BLaER1 treated with 17β-estradiol and CSF1 and Interleukin-3, amounts not matched to agents 10 nM and 100 nM (cell line): ENCODE measurements around the gene DPF3.

Experiments
- H3K27ac ChIP-seq, 11 experiments: shearing (Covaris generic); formaldehyde crosslinking; 2 replicates each; pipeline ENCODE4 v1.8.1; 2022
- H3K27me3 ChIP-seq, 11 experiments: shearing (Covaris generic); formaldehyde crosslinking; 2 replicates each; pipeline ENCODE4 v1.8.1; 2022
- H3K36me3 ChIP-seq, 11 experiments: shearing (Covaris generic); formaldehyde crosslinking; 2 replicates each; pipeline ENCODE4 v1.8.1; 2022
- H3K4me1 ChIP-seq, 10 experiments: shearing (Covaris generic); formaldehyde crosslinking; 2 replicates each; pipeline ENCODE4 v1.8.1; 2022
- H3K4me2 ChIP-seq, 11 experiments: shearing (Covaris generic); formaldehyde crosslinking; 2 replicates each; pipeline ENCODE4 v1.8.1; 2022
- H3K4me3 ChIP-seq, 10 experiments: shearing (Covaris generic); formaldehyde crosslinking; 2 replicates each; pipeline ENCODE4 v1.8.1; 2022
- H3K9ac ChIP-seq, 11 experiments: shearing (Covaris generic); formaldehyde crosslinking; 2 replicates each; pipeline ENCODE4 v1.8.1; 2022
- H3K9me3 ChIP-seq, 11 experiments: shearing (Covaris generic); formaldehyde crosslinking; replicated peaks in 1 of 11; 2 replicates each; pipeline ENCODE4 v1.8.1; 2022
- H4K20me1 ChIP-seq, 11 experiments: shearing (Covaris generic); formaldehyde crosslinking; 2 replicates each; pipeline ENCODE4 v1.8.1; 2022
- Cebpa-rat ChIP-seq, 11 experiments: shearing (Covaris generic); IDR thresholded peaks; 2 replicates each; pipeline ENCODE4 v1.8.1; 2022

The DPF3 gene

GRCh38 chr14:72759670-72760069 is 134.2 kb downstream of the DPF3 start:
- TF ChIP-seq Cebpa-rat (IDR thresholded peaks at IDR 0.05) = no peak
- Histone ChIP-seq H3K9me3 (peaks cover 42 to 65% (median 57%) of the 10 kb centered on the region in 11 experiments), H3K4me1 (no peaks in the 10 kb centered on the region), H3K4me3 (no peak overlapping the region; a peak in 2 of 20 replicates), H3K36me3 (no peaks in the 10 kb centered on the region; a peak in 1 of 22 replicates), H3K27ac (no peak overlapping the region), H3K4me2 (no peak overlapping the region), H3K27me3 (no peaks in the 10 kb centered on the region), H3K9ac (no peak overlapping the region), H4K20me1 (no peaks in the 10 kb centered on the region)

DNA sequence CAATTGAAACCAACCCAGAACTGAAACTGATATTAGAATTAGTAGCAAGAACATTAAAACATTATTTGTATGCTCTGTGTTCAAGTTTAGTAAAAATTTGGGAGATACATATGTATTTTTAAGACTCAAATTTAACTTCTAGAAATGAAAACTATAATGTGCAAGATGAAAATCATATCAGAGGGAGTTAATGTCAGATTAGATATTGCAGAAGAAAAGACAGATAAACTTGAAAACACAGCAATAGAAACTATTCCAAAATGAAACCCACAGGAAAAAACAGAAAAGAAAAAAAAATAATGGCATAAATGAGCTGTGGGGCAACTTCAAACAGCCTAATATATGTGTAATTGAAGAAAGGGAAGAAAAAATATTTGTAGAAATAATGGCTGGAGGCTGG is 134.9 kb downstream of the DPF3 start:
- H3K4me2 ChIP-seq = no peak overlapping the region
- H3K9me3 ChIP-seq = peaks cover 41 to 60% (median 53%) of the 10 kb centered on the region in 11 experiments
- no peak overlapping the region for H3K9ac ChIP-seq
- no peaks in the 10 kb centered on the region for H3K27me3 ChIP-seq
- no peaks in the 10 kb centered on the region for H3K4me1 ChIP-seq
- no peak overlapping the region for H3K27ac ChIP-seq
- no peaks in the 10 kb centered on the region for H4K20me1 ChIP-seq
- H3K4me3 ChIP-seq = no peak overlapping the region; a peak in 1 of 20 replicates
- TF ChIP-seq Cebpa-rat (IDR thresholded peaks at IDR 0.05) = no peak
- no peaks in the 10 kb centered on the region; a peak in 1 of 22 replicates for H3K36me3 ChIP-seq

DNA sequence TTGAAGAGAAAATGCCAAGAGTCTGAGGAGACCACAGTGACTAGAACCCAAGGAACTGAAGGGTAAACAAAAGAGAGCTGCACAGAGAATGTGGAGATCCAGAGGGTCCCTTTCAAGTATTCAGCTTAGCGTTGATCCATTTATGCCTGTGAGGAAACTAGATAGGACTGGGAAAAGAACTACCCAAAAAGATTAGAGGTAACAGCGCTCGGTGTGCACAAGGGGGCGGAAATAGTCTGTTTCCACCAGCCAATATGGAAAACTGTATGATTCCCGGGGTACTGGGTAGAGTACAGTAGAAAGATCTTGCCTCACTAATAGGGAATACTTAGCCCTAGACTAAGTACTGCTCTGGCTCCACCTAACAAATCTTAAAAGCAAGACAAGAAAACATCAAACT is 135.5 kb downstream of the DPF3 start:
- no peak for TF ChIP-seq Cebpa-rat (IDR thresholded peaks at IDR 0.05)
- Histone ChIP-seq H3K4me3 (no peak overlapping the region), H3K4me2 (no peak overlapping the region), H3K36me3 (no peaks in the 10 kb centered on the region; a peak in 1 of 22 replicates), H3K27ac (no peak overlapping the region), H3K4me1 (peaks cover 0 to 4% (median 0%) of the 10 kb centered on the region in 10 experiments; a peak in 8 of 20 replicates), H4K20me1 (no peaks in the 10 kb centered on the region), H3K9me3 (peaks cover 41 to 60% (median 51%) of the 10 kb centered on the region in 11 experiments), H3K9ac (no peak overlapping the region), H3K27me3 (no peaks in the 10 kb centered on the region)

- no peak overlapping the region for H3K4me3 ChIP-seq
- no peaks in the 10 kb centered on the region for H3K27me3 ChIP-seq
- no peak overlapping the region for H3K27ac ChIP-seq
- peaks cover 0 to 18% (median 10%) of the 10 kb centered on the region in 10 experiments; a peak in 12 of 20 replicates for H3K4me1 ChIP-seq
- H3K4me2 ChIP-seq = no peak overlapping the region
- no peaks in the 10 kb centered on the region; a peak in 1 of 22 replicates for H3K36me3 ChIP-seq
- no peak for TF ChIP-seq Cebpa-rat (IDR thresholded peaks at IDR 0.05)
- H4K20me1 ChIP-seq = no peaks in the 10 kb centered on the region
- H3K9me3 ChIP-seq = peaks cover 41 to 54% (median 48%) of the 10 kb centered on the region in 11 experiments
- H3K9ac ChIP-seq = no peak overlapping the region
These were observed 136.9 kb downstream of the DPF3 start for GRCh38 chr14:72756967-72757366.

DNA sequence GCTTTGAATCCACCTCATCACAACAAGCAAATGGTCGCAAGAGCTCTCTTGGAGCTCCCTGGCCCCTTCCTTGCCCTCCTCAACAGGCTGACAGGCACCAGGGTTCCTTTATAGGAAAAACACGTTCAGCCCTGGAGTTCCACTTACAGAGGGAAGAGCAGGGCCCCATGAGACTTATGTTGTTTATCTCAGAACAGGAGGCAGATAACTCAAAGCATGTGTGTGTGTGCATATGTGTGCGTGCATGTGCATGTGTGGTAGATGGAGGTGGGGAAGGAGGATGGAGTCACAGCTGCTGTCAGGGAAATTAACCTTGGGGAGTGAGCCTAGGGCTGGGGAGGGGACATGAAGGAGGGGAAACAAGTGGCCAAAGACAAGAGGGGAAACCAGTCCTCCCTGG is 138.1 kb downstream of the DPF3 start:
- TF ChIP-seq Cebpa-rat (IDR thresholded peaks at IDR 0.05) = no peak
- Histone ChIP-seq H3K4me2 (no peak overlapping the region), H3K27me3 (no peaks in the 10 kb centered on the region), H4K20me1 (no peaks in the 10 kb centered on the region), H3K9me3 (peaks cover 34 to 47% (median 41%) of the 10 kb centered on the region in 11 experiments), H3K4me1 (peaks cover 0 to 26% (median 14%) of the 10 kb centered on the region in 10 experiments; a peak in 12 of 20 replicates), H3K4me3 (no peak overlapping the region), H3K36me3 (no peaks in the 10 kb centered on the region; a peak in 1 of 22 replicates), H3K9ac (no peak overlapping the region), H3K27ac (no peak overlapping the region)

DNA sequence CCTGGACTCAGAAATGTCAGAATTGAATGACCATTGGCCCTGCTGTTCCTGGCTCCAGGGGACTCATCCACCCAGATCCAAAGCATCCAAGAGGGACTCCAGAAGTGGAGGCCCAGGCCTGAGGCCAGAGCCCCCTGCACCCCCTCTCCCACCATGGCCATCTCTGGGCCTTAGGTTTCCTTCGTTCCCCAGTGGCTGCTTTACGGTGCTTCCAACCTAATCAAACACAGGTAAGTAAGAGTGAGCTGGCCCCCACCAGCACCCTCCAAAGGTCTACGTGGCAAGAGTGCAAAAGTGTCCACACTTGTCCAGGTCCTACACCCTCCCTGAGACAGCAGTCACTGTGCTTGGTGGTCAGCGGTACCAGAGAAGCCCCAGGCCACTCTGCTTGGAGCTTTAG is 139.0 kb downstream of the DPF3 start:
- Histone ChIP-seq H4K20me1 (no peaks in the 10 kb centered on the region), H3K9ac (no peak overlapping the region), H3K4me2 (no peak overlapping the region), H3K4me3 (no peak overlapping the region), H3K27ac (no peak overlapping the region), H3K27me3 (no peaks in the 10 kb centered on the region), H3K9me3 (peaks cover 29 to 40% (median 34%) of the 10 kb centered on the region in 11 experiments), H3K36me3 (no peaks in the 10 kb centered on the region; a peak in 1 of 22 replicates), H3K4me1 (peaks cover 0 to 26% (median 14%) of the 10 kb centered on the region in 10 experiments; a peak in 12 of 20 replicates)
- no peak for TF ChIP-seq Cebpa-rat (IDR thresholded peaks at IDR 0.05)

- no peak overlapping the region for H3K9ac ChIP-seq
- H3K4me2 ChIP-seq = peak overlapping the region in 1 of 11 experiments; percentile 62; a peak in 1 of 22 replicates
- H3K4me3 ChIP-seq = no peak overlapping the region
- no peaks in the 10 kb centered on the region for H3K27me3 ChIP-seq
- no peaks in the 10 kb centered on the region for H4K20me1 ChIP-seq
- H3K4me1 ChIP-seq = peaks cover 0 to 26% (median 14%) of the 10 kb centered on the region in 10 experiments; a peak in 12 of 20 replicates
- TF ChIP-seq Cebpa-rat (IDR thresholded peaks at IDR 0.05) = no peak
- H3K36me3 ChIP-seq = no peaks in the 10 kb centered on the region
- peaks cover 20 to 37% (median 32%) of the 10 kb centered on the region in 11 experiments for H3K9me3 ChIP-seq
- peak overlapping the region in 5 of 11 experiments; percentile 10 to 54 (median 42); a peak in 5 of 22 replicates for H3K27ac ChIP-seq
These were observed 140.0 kb downstream of the DPF3 start for GRCh38 chr14:72753879-72754400.

DNA sequence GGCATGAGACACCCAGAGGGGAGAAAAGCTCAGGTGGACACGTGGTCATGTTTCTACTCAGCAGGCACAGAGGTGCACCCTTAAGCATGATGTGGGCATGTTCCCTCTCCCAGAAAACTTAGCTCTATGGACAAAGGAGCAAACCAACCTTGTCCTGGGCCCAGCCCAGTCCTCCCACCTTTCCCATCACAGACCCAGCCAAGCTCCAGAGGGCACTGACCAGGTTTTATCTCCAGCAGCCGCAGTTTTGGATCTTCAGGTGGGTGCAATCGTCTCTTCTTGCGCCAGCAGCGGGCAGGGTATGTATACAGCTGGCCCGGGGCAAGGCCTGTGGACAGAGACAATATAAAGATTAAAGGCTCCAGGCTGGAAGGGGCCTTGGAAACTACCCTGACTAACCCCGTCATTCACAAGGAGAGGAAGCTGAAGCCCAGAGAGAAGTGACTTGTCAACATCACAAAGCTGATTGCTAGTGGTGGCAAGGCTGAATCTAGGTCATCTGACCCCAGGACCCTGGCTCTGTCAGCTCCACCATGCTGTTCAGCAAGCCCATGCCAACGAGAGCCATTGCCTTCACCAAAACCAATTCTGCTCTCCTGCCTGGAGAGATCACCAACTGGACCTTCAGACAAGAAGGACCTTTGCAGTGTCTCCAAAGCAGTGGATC is 140.7 kb downstream of the DPF3 start:
- no peak overlapping the region for H3K4me3 ChIP-seq
- peaks cover 19 to 37% (median 32%) of the 10 kb centered on the region in 11 experiments for H3K9me3 ChIP-seq
- peak overlapping the region in 8 of 11 experiments; percentile 10 to 55 (median 43); a peak in 12 of 22 replicates for H3K27ac ChIP-seq
- peak overlapping the region in 7 of 11 experiments; percentile 1 to 62 (median 21); a peak in 9 of 22 replicates for H3K4me2 ChIP-seq
- H3K27me3 ChIP-seq = no peaks in the 10 kb centered on the region
- TF ChIP-seq Cebpa-rat (IDR thresholded peaks at IDR 0.05) = no peak
- H3K9ac ChIP-seq = no peak overlapping the region
- no peaks in the 10 kb centered on the region for H4K20me1 ChIP-seq
- no peaks in the 10 kb centered on the region for H3K36me3 ChIP-seq
- peaks cover 0 to 26% (median 14%) of the 10 kb centered on the region in 10 experiments; a peak in 12 of 20 replicates for H3K4me1 ChIP-seq

GRCh38 chr14:72752034-72752412 is 141.9 kb downstream of the DPF3 start:
- Histone ChIP-seq H3K9me3 (peaks cover 21 to 38% (median 32%) of the 10 kb centered on the region in 11 experiments; a peak in 21 of 22 replicates), H4K20me1 (no peaks in the 10 kb centered on the region), H3K27me3 (no peaks in the 10 kb centered on the region), H3K4me2 (peak overlapping the region in 9 of 11 experiments; percentile 4 to 62 (median 22); a peak in 11 of 22 replicates), H3K36me3 (no peaks in the 10 kb centered on the region), H3K4me3 (no peak overlapping the region), H3K4me1 (peaks cover 0 to 26% (median 14%) of the 10 kb centered on the region in 10 experiments; a peak in 12 of 20 replicates), H3K9ac (peak overlapping the region in 1 of 11 experiments; percentile 21; a peak in 1 of 22 replicates), H3K27ac (peak overlapping the region in 8 of 11 experiments; percentile 10 to 55 (median 43); a peak in 10 of 22 replicates)
- TF ChIP-seq Cebpa-rat (IDR thresholded peaks at IDR 0.05) = peak in 5 of 11 experiments; percentile 9 to 81 (median 56); a peak in 9 of 22 replicates
